GM18861 (cell line): ENCODE data around the gene INO80C.
"Not testable (repeated sequence)": the region's sequence is repeated elsewhere in the genome, so short reads cannot be mapped to it uniquely, and the experiment has no call there.

ENCODE experiments used
- ATAC-seq: cut with Tn5 transposase; IDR thresholded peaks from one replicate; pipeline ENCODE4 v1.9.1; 2021; ENCODE audit not compliant: unreplicated experiment

The INO80C gene

DNA sequence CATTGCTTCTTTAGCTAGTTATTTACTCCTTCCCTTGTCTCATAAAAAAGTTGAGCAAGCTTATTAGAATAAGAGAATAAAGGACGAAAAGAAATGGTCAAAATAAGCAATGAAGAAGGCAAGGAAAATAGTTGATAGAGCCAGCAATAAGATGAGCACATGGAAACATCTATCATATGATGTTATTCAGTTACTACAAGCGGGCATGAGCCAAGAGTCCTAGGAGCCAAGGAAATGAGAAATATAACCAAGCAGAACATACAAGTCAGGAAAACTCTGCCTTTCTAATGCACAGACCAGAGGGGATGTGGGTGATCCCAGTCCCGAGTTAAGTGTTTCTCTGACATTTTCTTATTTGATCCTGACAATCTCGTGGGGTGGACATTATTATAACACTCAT lies 33.9 kb downstream of the INO80C start:
- no peak for ATAC-seq

DNA sequence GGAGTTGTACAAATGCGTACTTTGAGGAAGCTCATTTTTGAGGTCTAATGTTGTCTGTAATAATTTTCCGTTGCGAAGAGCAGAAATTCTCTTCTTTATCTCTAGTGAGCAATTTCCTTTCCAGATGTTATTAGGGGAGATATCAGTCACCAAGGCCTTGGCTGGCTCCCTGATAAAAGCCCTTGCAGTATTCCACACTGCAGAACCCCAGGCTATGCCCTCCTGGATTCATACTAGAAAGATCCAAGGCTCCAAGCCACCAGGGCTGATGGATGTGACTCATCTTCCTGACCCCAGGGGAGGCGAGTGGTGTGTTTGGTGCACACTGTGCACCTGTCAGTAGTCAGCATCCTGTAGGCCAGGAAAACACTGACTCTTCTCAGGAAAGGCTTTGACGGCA lies 34.7 kb downstream of the INO80C start:
- no peak for ATAC-seq

GRCh38 chr18:35460736-35461161 lies 37.0 kb downstream of the INO80C start:
- no peak for ATAC-seq

DNA sequence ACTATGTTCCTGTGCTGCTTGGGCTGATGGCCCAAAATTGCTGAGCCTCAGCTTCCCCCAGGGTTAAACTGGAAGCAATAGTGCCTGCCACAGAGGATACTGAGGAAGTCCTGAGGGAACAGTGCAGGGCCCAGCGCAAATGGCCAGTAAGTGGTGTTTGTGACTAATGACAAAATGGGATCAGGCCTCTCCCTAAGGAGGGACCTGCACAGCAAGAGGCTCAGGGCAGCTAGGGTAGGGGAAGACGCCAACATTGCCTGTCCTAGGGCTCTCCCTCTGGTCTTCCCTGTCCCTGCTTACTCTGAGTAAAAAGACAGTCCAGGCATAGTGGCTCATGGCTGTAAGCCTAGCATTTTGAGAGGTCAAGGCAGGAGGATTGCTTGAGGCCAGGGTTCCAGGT lies 37.8 kb downstream of the INO80C start:
- ATAC-seq = no peak

GRCh38 chr18:35458677-35459441 lies 38.9 kb downstream of the INO80C start:
- ATAC-seq = peak; percentile 53

- ATAC-seq = no peak
Observed at GRCh38 chr18:35458271-35458670, 39.5 kb downstream of the INO80C start.

GRCh38 chr18:35457140-35457704 lies 40.5 kb downstream of the INO80C start:
- ATAC-seq = no peak

GRCh38 chr18:35455926-35456763 lies 41.6 kb downstream of the INO80C start:
- no peak for ATAC-seq

DNA sequence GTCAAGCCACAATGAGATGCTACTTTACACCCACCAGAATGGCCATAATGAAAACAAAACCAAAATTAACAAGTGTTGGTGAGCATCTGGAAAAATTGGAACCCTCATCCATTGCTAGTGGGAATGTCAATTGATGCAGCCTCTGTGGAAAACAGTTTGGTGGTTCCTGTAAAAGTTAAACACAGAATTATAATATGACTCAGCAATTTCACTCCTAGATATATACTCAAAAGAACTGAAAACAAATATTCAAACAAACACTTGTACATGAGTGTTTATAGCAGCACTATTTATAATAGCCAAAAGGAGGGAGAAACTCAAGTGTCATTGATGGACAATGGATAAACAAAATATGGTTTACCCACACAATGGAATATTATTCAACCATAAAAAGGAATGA lies 43.0 kb downstream of the INO80C start:
- ATAC-seq = no peak

DNA sequence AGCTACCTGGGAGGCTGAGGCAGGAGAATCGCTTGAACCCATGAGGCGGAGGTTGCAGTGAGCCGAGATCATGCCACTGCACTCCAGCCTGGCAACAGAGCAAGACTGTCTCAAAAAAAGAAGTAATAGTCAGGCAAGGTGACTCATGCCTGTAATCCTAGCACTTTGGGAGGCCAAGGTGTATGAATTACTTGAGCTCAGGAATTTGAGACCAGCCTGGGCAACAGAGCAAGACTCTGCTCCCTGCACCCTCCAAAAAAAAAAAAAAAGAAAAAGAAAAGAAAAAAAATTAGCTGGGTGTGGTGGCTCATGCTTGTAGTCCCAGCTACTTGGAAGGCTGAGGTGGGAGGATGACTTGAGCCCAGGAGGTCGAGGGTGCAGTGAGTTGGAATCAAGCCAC lies 44.7 kb downstream of the INO80C start:
- not testable (repeated sequence) for ATAC-seq

GRCh38 chr18:35451916-35452315 lies 45.8 kb downstream of the INO80C start:
- ATAC-seq = no peak

- no peak for ATAC-seq
Observed at GRCh38 chr18:35451032-35451431, 46.7 kb downstream of the INO80C start.

DNA sequence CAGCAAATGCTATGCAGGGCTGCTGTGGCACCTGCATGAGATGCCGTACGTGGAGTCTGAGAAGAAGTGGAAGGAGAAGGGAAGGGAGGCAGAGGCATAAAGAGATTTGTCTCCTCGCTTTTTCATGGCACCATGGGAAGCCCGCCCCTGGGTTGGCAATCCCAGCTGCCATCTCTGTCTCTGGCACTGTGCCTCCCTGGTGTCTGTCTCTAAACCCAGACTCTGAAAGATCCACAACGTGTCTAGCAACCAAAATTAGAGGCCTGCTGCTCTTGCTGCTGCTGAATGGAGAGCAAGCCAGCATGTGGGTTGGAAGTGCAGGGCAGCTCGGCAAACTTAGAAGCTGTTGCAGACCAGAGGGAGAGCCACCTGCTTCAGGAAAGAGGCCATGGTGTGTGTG lies 53.1 kb downstream of the INO80C start:
- no peak for ATAC-seq

- no peak for ATAC-seq
Observed at GRCh38 chr18:35443847-35444246, 53.9 kb downstream of the INO80C start.

- ATAC-seq = no peak
Observed at GRCh38 chr18:35443434-35443833, 54.3 kb downstream of the INO80C start.

- no peak for ATAC-seq
Observed at GRCh38 chr18:35442701-35443100, 55.1 kb downstream of the INO80C start.

DNA sequence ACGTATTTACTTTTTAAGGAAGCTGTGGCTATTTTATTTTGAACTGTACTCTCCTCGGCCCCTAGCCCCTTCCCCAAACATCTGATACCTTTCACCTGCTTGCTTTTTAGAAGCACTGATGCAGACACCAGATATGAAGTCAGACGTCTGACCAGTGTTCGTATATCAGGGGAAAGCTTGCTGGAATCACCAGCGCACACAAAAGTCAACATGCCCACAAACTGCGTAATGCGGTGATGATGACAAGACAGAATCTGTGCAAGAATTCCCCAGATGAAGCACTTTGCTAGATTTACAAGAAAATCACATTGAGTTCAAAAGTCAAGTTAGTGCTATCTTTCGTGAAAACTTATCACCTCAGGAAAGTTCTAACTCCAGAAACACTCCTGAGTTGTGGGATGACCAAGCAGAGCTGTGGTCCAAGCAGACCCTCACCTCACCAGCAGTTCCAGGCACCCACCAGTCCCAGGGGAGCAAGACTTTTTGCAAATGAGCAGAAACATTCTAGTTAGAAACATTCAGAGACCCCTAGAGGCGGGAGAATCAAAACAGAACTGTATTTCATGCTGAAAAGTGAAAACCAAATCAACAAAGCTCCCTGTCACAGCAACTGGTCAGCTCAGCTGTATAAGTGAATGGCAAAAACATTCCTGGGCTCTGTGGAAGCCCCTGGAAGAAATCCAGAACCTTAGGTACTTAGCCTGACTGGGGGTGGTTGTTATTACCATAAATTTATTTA lies 55.7 kb downstream of the INO80C start:
- no peak for ATAC-seq

- no peak for ATAC-seq
Observed at GRCh38 chr18:35438480-35439234, 59.1 kb downstream of the INO80C start.

DNA sequence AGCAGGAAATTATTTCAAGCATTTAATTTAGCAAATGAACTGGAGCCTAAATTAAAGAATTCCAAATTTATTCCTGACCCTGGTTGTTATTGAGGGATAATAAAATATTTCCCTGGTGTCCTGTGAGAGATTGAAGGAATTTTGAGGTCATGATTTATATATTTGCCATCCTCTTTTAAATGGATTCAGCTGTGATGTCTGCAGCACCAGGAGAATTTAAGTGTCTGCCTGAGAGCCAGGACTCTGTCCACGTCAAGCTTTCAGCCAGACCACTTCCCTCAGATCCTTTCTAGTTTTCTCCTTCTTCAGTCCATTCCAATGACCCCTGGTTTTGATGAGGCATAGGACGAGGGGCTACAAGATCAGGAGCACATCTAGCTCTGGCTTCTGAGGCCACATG lies 59.9 kb downstream of the INO80C start:
- ATAC-seq = no peak

GRCh38 chr18:35436076-35436649 lies 61.6 kb downstream of the INO80C start:
- ATAC-seq = no peak
